GM12878 (cell line): ENCODE results near the gene DERA. TPM values are rescaled to one million over a fixed set of nuclear protein-coding genes. Genes with fewer than 3 reads are reported as not detected.

Source experiments
- ATAC-seq: fragments of 200-7000 bp; cut with Tn5 transposase; 3 replicates; pipeline ENCODE4 v1.9.1; 2020; ENCODE audit warnings: mild to moderate bottlenecking, moderate library complexity
- BruUV-seq: library from RNA; stranded (reverse); fragments of 400-500 nt; replicated peaks from 2 replicates; lab custom pipeline; 2021; lab: Mats Ljungman, UMichigan
- CTCF ChIA-PET: fragments of 300-600 bp; sonication (Branson Sonifier 250); formaldehyde crosslinking; extraction: SDS; loops from one replicate; lab custom pipeline; 2021; ENCODE audit warnings: inconsistent platforms; lab: Yijun Ruan, JAX
- POLR2A ChIA-PET: fragments of 350-600 bp; formaldehyde crosslinking; extraction: SDS; loops from one replicate; lab custom pipeline; 2021; ENCODE audit warnings: inconsistent platforms; lab: Charles Lee
- RAD21 ChIA-PET: fragments of 300-600 bp; sonication (Branson Sonifier 250); formaldehyde crosslinking; loops from one replicate; lab custom pipeline; 2023; ENCODE audit warnings: antibody characterized with exemption; ENCODE audit not compliant: unreplicated experiment; lab: Charles Lee
- SMC1A ChIA-PET: fragments of 300-600 bp; sonication (Branson Sonifier 250); formaldehyde crosslinking; loops from one replicate; lab custom pipeline; 2023; ENCODE audit not compliant: unreplicated experiment, uncharacterized antibody; lab: Charles Lee
- DNase-seq: peaks from one replicate; pipeline ENCODE4 v3.0.0-alpha.2; 2011; ENCODE audit warnings: low read depth, low spot score
- FAIRE-seq: peaks from 3 replicates; lab custom pipeline; 2011; peaks lifted over from hg19 to GRCh38; lab: Jason Lieb, UNC
- H2AFZ ChIP-seq: 2 replicates; pipeline ENCODE4 v1.6.0; 2011; ENCODE audit warnings: low read depth, low read length, control low read depth; ENCODE audit not compliant: control insufficient read depth
- H3K27ac ChIP-seq: 2 replicates; pipeline ENCODE4 v1.5.1; 2011; ENCODE audit warnings: control low read depth; ENCODE audit not compliant: control insufficient read depth, insufficient read depth
- H3K27me3 ChIP-seq, 2 experiments: replicated peaks in 1 of 2; 2 replicates each; pipeline versions ENCODE4 v1.6.0 to v1.6.1; 2011; ENCODE audit warnings: low read length in 1 of 2; ENCODE audit not compliant: control insufficient read depth in 2 of 2, insufficient read depth in 2 of 2
- H3K36me3 ChIP-seq, 2 experiments: 2 replicates each; pipeline ENCODE4 v1.5.1; 2011; ENCODE audit warnings: low read length in 1 of 2; ENCODE audit not compliant: control insufficient read depth in 2 of 2, insufficient read depth in 2 of 2
- H3K4me1 ChIP-seq: 2 replicates; pipeline ENCODE4 v1.6.1; 2011; ENCODE audit warnings: mild to moderate bottlenecking, low read length, moderate library complexity, mixed read lengths; ENCODE audit not compliant: control insufficient read depth, insufficient read depth
- H3K4me2 ChIP-seq: 2 replicates; pipeline ENCODE4 v1.6.0; 2011; ENCODE audit warnings: control low read depth; ENCODE audit not compliant: control insufficient read depth, insufficient read depth
- H3K4me3 ChIP-seq: fragments of 200-600 bp; sonication (generic); 2 replicates; pipeline ENCODE4 v1.5.1; 2016
- H3K79me2 ChIP-seq: 2 replicates; pipeline ENCODE4 v1.6.0; 2011; ENCODE audit warnings: low read length; ENCODE audit not compliant: control insufficient read depth, insufficient read depth
- H3K9ac ChIP-seq: 2 replicates; pipeline ENCODE4 v1.8.0; 2011; ENCODE audit warnings: low read length, control low read depth, mixed read lengths; ENCODE audit not compliant: control insufficient read depth, insufficient read depth
- H3K9me3 ChIP-seq: replicated peaks from 3 replicates; pipeline ENCODE4 v1.5.1; 2011; ENCODE audit warnings: mild to moderate bottlenecking, low read length; ENCODE audit not compliant: control insufficient read depth, insufficient read depth
- H4K20me1 ChIP-seq: 2 replicates; pipeline ENCODE4 v1.6.0; 2011; ENCODE audit not compliant: control insufficient read depth, insufficient read depth
- BHLHE40 ChIP-seq, 2 experiments: fragments of 450-650 bp in 1 of 2; IDR thresholded peaks; 2 replicates each; pipeline ENCODE4 v1.6.1; 2011 to 2017; ENCODE audit warnings: low read depth in 2 of 2, borderline replicate concordance in 1 of 2, improper control_type of control experiment in 1 of 2, low read length in 1 of 2, mild to moderate bottlenecking in 1 of 2
- CREM ChIP-seq: IDR thresholded peaks from 2 replicates; pipeline ENCODE4 v1.6.1; 2014; ENCODE audit warnings: antibody characterized with exemption, low read depth
- EGR1 ChIP-seq, 2 experiments: IDR thresholded peaks; 1 replicate in 1 of 2; 2 replicates in 1 of 2; pipeline ENCODE4 v1.6.1; 2011 to 2012; ENCODE audit warnings: low read depth in 2 of 2, low read length in 2 of 2, borderline replicate concordance in 1 of 2, mild to moderate bottlenecking in 1 of 2, moderate library complexity in 1 of 2
- IRF4 ChIP-seq: IDR thresholded peaks from 2 replicates; pipeline ENCODE4 v1.6.1; 2011; ENCODE audit warnings: low read depth, low read length
- JUND ChIP-seq: IDR thresholded peaks from 2 replicates; pipeline ENCODE4 v1.6.1; 2012; ENCODE audit warnings: low read depth, mild to moderate bottlenecking, low read length, improper control_type of control experiment, moderate library complexity
- LARP7 ChIP-seq: fragments of 450-650 bp; IDR thresholded peaks from 2 replicates; pipeline ENCODE4 v1.6.1; 2017; ENCODE audit warnings: mild to moderate bottlenecking
- MEF2A ChIP-seq: IDR thresholded peaks from 2 replicates; pipeline ENCODE4 v1.6.1; 2011; ENCODE audit warnings: low read depth, mild to moderate bottlenecking, low read length, moderate library complexity; ENCODE audit not compliant: insufficient read depth
- NFXL1 ChIP-seq: fragments of 450-650 bp; IDR thresholded peaks from 2 replicates; pipeline ENCODE4 v1.6.1; 2017; ENCODE audit warnings: antibody characterized with exemption, mild to moderate bottlenecking, borderline replicate concordance
- NFYB ChIP-seq: IDR thresholded peaks from 2 replicates; pipeline ENCODE4 v1.6.1; 2011; ENCODE audit warnings: low read depth, mild to moderate bottlenecking, low read length, improper control_type of control experiment, moderate library complexity; ENCODE audit not compliant: insufficient read depth
- POLR2AphosphoS2 ChIP-seq: IDR thresholded peaks from 2 replicates; pipeline ENCODE4 v1.6.1; 2011; ENCODE audit warnings: low read depth, mild to moderate bottlenecking, low read length, improper control_type of control experiment, moderate library complexity
- RCOR1 ChIP-seq: conservative IDR thresholded peaks from 2 replicates; pipeline ENCODE4 v1.6.1; 2012; ENCODE audit warnings: low read depth, low read length, improper control_type of control experiment
- STAT3 ChIP-seq: IDR thresholded peaks from 2 replicates; pipeline ENCODE4 v1.6.1; 2011; ENCODE audit warnings: low read depth, low read length, improper control_type of control experiment
- TCF12 ChIP-seq: IDR thresholded peaks from 2 replicates; pipeline ENCODE4 v1.6.1; 2011; ENCODE audit warnings: low read depth, mild to moderate bottlenecking, low read length
- YY1 ChIP-seq: IDR thresholded peaks from 2 replicates; pipeline ENCODE4 v1.6.1; 2011; ENCODE audit warnings: low read depth, mild to moderate bottlenecking, low read length
- WGBS: methylation state at CpG from one replicate; pipeline ENCODE4 v1.1.6; 2016; ENCODE audit warnings: low lambda C conversion rate; ENCODE audit not compliant: insufficient replicate concordance, insufficient coverage; ENCODE audit errors: missing lambda C conversion rate; 5-methylcytosine and 5-hydroxymethylcytosine counted together
- in situ Hi-C: fragments of 300-500 bp; cut with MboI; formaldehyde crosslinking; loops from 9 replicates; pipeline ENCODE4 v1.14.3; 2018; ENCODE audit warnings: mixed read lengths
- intact Hi-C: fragments of 100-400 bp; cut with micrococcal nuclease; formaldehyde crosslinking; loops from one replicate; pipeline ENCODE4 v1.14.2; 2022; ENCODE audit not compliant: unreplicated experiment
- polyA plus RNA-seq, 11 experiments: library from polyadenylated mRNA; depleted of rRNA in 4 of 11; unstranded in 6 of 11; stranded (reverse) in 5 of 11; fragments of >200 nt; fragmentation: Nextera tagmentation in 4 of 11; fragmentation: Illumina TruSeq in 1 of 11; extraction: Ambion mirVana in 4 of 11; extraction: Trizol in 1 of 11; gene quantifications; 1 replicate in 1 of 11; 2 replicates in 10 of 11; pipeline versions ENCODE4 v1.2.1 to v1.2.3, GENCODE V29; 2011 to 2016; ENCODE audit warnings: inconsistent platforms in 2 of 11, missing spikeins in 2 of 11, low read depth in 1 of 11
- total RNA-seq, 4 experiments: library from RNA; depleted of rRNA in 3 of 4; stranded (reverse); fragments of >200 nt in 3 of 4; fragmentation: Illumina TruSeq in 1 of 4; extraction: Trizol in 1 of 4; gene quantifications; 2 replicates each; pipeline versions ENCODE4 v1.2.1 to v1.2.3, GENCODE V29; 2013 to 2021
- TF ChIP-seq, protein P1 (sequence below): IDR thresholded peaks from 2 replicates; pipeline ENCODE4 v1.6.1; 2012; ENCODE audit warnings: mild to moderate bottlenecking, low read depth, low read length
- TF ChIP-seq, protein P2 (sequence below): IDR thresholded peaks from 2 replicates; pipeline ENCODE4 v1.6.1; 2011; ENCODE audit warnings: low read depth, mild to moderate bottlenecking, low read length, moderate library complexity, borderline replicate concordance; ENCODE audit errors: extremely low read depth
- TF ChIP-seq, protein P3 (sequence below): fragments of 450-650 bp; IDR thresholded peaks from 2 replicates; pipeline ENCODE4 v1.6.1; 2018; ENCODE audit warnings: mild to moderate bottlenecking, low read depth, moderate library complexity; ENCODE audit not compliant: partially characterized antibody

The DERA gene
- total and polyA plus RNA-seq, 10 of the 15 experiments (the other 5 are each of a cell fraction or from before 2014, with no cell fraction given) = 34.9 to 97.1 (median 40.8) TPM

DNA sequence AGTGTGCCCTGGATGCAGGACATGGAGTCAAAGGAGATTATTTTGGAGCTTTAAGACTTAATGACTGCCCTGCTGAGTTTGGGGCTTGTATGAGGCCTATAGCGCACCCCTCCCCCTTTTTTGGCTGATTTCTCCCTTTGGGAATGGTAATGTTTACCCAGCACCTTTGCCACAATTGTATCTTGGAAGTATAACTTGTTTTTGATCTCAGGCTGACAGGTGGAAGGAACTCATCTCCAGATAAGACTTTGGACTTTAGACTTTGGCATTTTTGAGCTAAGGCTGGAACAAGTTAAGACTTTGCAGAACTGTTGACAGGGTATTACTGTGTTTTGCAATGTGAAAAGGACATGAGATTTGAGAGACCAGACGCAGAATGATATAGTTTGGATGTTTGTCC is 110.5 kb downstream of the DERA start (continued):
- TF ChIP-seq, protein P1, sequence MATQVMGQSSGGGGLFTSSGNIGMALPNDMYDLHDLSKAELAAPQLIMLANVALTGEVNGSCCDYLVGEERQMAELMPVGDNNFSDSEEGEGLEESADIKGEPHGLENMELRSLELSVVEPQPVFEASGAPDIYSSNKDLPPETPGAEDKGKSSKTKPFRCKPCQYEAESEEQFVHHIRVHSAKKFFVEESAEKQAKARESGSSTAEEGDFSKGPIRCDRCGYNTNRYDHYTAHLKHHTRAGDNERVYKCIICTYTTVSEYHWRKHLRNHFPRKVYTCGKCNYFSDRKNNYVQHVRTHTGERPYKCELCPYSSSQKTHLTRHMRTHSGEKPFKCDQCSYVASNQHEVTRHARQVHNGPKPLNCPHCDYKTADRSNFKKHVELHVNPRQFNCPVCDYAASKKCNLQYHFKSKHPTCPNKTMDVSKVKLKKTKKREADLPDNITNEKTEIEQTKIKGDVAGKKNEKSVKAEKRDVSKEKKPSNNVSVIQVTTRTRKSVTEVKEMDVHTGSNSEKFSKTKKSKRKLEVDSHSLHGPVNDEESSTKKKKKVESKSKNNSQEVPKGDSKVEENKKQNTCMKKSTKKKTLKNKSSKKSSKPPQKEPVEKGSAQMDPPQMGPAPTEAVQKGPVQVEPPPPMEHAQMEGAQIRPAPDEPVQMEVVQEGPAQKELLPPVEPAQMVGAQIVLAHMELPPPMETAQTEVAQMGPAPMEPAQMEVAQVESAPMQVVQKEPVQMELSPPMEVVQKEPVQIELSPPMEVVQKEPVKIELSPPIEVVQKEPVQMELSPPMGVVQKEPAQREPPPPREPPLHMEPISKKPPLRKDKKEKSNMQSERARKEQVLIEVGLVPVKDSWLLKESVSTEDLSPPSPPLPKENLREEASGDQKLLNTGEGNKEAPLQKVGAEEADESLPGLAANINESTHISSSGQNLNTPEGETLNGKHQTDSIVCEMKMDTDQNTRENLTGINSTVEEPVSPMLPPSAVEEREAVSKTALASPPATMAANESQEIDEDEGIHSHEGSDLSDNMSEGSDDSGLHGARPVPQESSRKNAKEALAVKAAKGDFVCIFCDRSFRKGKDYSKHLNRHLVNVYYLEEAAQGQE = no peak
- no peak for TF ChIP-seq EGR1 (IDR thresholded peaks at IDR 0.05; ENCODE audit: borderline replicate concordance in 1 of 2, low read depth in 2 of 2, low read length in 2 of 2)

DNA sequence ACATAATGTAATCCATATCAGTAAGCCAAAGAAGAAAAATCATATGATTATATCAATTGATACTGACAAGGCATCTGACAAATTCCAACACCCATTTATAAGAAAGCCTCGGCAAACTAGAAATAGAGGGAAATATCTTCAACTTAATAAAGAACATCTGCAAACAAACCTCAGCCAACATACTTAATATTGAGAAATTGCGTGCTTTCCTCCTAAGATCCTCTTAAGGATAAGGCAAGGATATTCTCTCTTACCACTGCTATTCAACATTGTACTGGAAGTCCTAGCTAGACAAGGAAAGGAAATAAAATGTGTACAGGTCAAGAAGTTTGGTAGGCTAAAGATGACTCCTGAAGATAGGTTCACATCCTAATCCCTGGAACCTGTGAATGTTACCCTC is 115.9 kb downstream of the DERA start:
- in situ Hi-C loops = no loop called here
- SMC1A ChIA-PET = no interaction called here
- TF ChIP-seq POLR2AphosphoS2 (no peak), MEF2A (no peak), RCOR1 (no peak), STAT3 (no peak), YY1 (no peak), JUND (no peak), TCF12 (no peak), IRF4 (no peak), EGR1 (IDR thresholded peaks at IDR 0.05; ENCODE audit: borderline replicate concordance in 1 of 2, low read depth in 2 of 2, low read length in 2 of 2) (no peak), NFXL1 (no peak), BHLHE40 (IDR thresholded peaks at IDR 0.05; ENCODE audit: borderline replicate concordance in 1 of 2, low read depth in 2 of 2, low read length in 1 of 2) (no peak), LARP7 (no peak), NFYB (no peak), CREM (no peak)
- TF ChIP-seq, protein P2, sequence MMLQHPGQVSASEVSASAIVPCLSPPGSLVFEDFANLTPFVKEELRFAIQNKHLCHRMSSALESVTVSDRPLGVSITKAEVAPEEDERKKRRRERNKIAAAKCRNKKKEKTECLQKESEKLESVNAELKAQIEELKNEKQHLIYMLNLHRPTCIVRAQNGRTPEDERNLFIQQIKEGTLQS = no peak
- TF ChIP-seq, protein P3, sequence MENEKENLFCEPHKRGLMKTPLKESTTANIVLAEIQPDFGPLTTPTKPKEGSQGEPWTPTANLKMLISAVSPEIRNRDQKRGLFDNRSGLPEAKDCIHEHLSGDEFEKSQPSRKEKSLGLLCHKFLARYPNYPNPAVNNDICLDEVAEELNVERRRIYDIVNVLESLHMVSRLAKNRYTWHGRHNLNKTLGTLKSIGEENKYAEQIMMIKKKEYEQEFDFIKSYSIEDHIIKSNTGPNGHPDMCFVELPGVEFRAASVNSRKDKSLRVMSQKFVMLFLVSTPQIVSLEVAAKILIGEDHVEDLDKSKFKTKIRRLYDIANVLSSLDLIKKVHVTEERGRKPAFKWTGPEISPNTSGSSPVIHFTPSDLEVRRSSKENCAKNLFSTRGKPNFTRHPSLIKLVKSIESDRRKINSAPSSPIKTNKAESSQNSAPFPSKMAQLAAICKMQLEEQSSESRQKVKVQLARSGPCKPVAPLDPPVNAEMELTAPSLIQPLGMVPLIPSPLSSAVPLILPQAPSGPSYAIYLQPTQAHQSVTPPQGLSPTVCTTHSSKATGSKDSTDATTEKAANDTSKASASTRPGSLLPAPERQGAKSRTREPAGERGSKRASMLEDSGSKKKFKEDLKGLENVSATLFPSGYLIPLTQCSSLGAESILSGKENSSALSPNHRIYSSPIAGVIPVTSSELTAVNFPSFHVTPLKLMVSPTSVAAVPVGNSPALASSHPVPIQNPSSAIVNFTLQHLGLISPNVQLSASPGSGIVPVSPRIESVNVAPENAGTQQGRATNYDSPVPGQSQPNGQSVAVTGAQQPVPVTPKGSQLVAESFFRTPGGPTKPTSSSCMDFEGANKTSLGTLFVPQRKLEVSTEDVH = no peak

More for the DNA sequence above, 115.9 kb downstream of the DERA start:
- Histone ChIP-seq H3K36me3 (no peaks in the 10 kb centered on the region), H3K27ac (no peak overlapping the region), H2AFZ (no peak overlapping the region), H4K20me1 (no peaks in the 10 kb centered on the region), H3K9me3 (no peaks in the 10 kb centered on the region), H3K4me3 (no peak overlapping the region), H3K9ac (no peak overlapping the region), H3K79me2 (no peaks in the 10 kb centered on the region), H3K4me2 (no peak overlapping the region), H3K4me1 (no peaks in the 10 kb centered on the region), H3K27me3 (no peaks in the 10 kb centered on the region)
- POLR2A ChIA-PET = no interaction called here
- intact Hi-C loops = no loop called here
- DNase-seq (no peak), FAIRE-seq (no peak), ATAC-seq (no peak)
- 97% methylated on average over 2 of the region's 2 CpGs for WGBS
- CTCF ChIA-PET = no interaction called here
- RAD21 ChIA-PET = no interaction called here
- BruUV-seq = no TSS peak
